Osteoblast (primary cell): ENCODE data around the gene BAD. TPM values are rescaled to one million over a fixed set of nuclear protein-coding genes. Genes with fewer than 3 reads are reported as not detected.

Experiments
- DNase-seq: peaks from one replicate; pipeline ENCODE4 v3.0.0; 2011; ENCODE audit warnings: low spot score, mixed read lengths; ENCODE audit not compliant: insufficient read length; ENCODE audit errors: missing footprints
- H2AFZ ChIP-seq: 2 replicates; pipeline ENCODE4 v1.6.0; 2011; ENCODE audit warnings: mild to moderate bottlenecking, low read length
- H3K27ac ChIP-seq: 2 replicates; pipeline ENCODE4 v1.5.1; 2011; ENCODE audit warnings: mild to moderate bottlenecking, low read depth, low read length, moderate library complexity
- H3K27me3 ChIP-seq: 2 replicates; pipeline ENCODE4 v1.6.0; 2012; ENCODE audit warnings: mild to moderate bottlenecking, control low read depth, inconsistent platforms, low read length, moderate library complexity; ENCODE audit not compliant: insufficient read depth
- H3K36me3 ChIP-seq: 2 replicates; pipeline ENCODE4 v1.5.1; 2011; ENCODE audit warnings: mild to moderate bottlenecking, low read length, control low read depth, moderate library complexity; ENCODE audit not compliant: insufficient read depth
- H3K4me1 ChIP-seq: 2 replicates; pipeline ENCODE4 v1.5.1; 2011; ENCODE audit warnings: mild to moderate bottlenecking, low read length, control low read depth, moderate library complexity; ENCODE audit not compliant: insufficient read depth
- H3K4me2 ChIP-seq: 2 replicates; pipeline ENCODE4 v1.6.0; 2011; ENCODE audit warnings: mild to moderate bottlenecking, low read length; ENCODE audit not compliant: insufficient read depth
- H3K4me3 ChIP-seq: fragments of 200-600 bp; sonication (generic); 3 replicates; pipeline ENCODE4 v1.5.1; 2012; ENCODE audit warnings: mild to moderate bottlenecking, low read length, inconsistent platforms; ENCODE audit not compliant: insufficient read depth
- H3K79me2 ChIP-seq: 2 replicates; pipeline ENCODE4 v1.6.0; 2012; ENCODE audit warnings: mild to moderate bottlenecking, low read length, control low read depth, inconsistent platforms; ENCODE audit not compliant: insufficient read depth
- H3K9me3 ChIP-seq: 2 replicates; pipeline ENCODE4 v1.5.1; 2011; ENCODE audit warnings: low read depth, low read length, control low read depth
- H4K20me1 ChIP-seq: 2 replicates; pipeline ENCODE4 v1.6.0; 2012; ENCODE audit warnings: mild to moderate bottlenecking, low read length, control low read depth; ENCODE audit not compliant: insufficient read depth
- total RNA-seq: library from RNA; depleted of rRNA; stranded (reverse); fragments of >200 nt; gene quantifications from 2 replicates; pipeline ENCODE4 v1.2.3, GENCODE V29; 2012
- TF ChIP-seq, protein P1 (sequence below): IDR thresholded peaks from 2 replicates; pipeline ENCODE4 v1.5.1; 2011; ENCODE audit warnings: mild to moderate bottlenecking, low read depth, low read length, moderate library complexity; ENCODE audit errors: extremely low read depth

The BAD gene
- total RNA-seq, 1 donor, result 70.9 TPM

DNA sequence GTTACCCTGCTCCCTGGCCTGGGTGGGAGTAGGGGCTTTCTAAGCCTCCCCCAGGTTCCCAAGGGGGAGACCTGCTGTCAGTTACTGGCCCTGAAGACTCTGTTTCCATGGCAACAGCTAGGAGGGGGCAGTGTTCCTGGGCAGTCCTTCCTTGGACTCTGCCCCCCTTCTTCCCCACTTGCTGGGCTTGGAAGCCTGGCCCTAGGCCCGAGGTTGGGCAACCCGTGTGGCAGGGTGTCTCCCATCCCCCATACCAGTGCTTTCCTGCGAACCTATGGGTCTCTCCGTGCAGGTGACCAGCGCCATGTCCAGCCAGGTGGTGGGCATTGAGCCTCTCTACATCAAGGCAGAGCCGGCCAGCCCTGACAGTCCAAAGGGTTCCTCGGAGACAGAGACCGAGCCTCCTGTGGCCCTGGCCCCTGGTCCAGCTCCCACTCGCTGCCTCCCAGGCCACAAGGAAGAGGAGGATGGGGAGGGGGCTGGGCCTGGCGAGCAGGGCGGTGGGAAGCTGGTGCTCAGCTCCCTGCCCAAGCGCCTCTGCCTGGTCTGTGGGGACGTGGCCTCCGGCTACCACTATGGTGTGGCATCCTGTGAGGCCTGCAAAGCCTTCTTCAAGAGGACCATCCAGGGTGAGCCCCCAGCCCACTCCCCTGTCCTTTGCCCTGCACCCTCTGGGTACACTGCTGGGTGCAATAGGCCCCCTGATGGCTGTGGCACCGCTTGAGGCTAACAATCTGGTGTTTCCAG lies 22.6 kb upstream of the BAD start:
- Histone ChIP-seq H4K20me1 (peaks cover 4% of the 10 kb centered on the region), H3K4me1 (peaks cover 15% of the 10 kb centered on the region), H3K79me2 (peaks cover 16% of the 10 kb centered on the region), H3K4me2 (peak overlapping the region; percentile 91), H2AFZ (no peak overlapping the region), H3K27me3 (no peaks in the 10 kb centered on the region), H3K27ac (peak overlapping the region; percentile 51), H3K4me3 (peak overlapping the region; percentile 82), H3K36me3 (no peaks in the 10 kb centered on the region), H3K9me3 (no peaks in the 10 kb centered on the region)
- TF ChIP-seq, protein P1, sequence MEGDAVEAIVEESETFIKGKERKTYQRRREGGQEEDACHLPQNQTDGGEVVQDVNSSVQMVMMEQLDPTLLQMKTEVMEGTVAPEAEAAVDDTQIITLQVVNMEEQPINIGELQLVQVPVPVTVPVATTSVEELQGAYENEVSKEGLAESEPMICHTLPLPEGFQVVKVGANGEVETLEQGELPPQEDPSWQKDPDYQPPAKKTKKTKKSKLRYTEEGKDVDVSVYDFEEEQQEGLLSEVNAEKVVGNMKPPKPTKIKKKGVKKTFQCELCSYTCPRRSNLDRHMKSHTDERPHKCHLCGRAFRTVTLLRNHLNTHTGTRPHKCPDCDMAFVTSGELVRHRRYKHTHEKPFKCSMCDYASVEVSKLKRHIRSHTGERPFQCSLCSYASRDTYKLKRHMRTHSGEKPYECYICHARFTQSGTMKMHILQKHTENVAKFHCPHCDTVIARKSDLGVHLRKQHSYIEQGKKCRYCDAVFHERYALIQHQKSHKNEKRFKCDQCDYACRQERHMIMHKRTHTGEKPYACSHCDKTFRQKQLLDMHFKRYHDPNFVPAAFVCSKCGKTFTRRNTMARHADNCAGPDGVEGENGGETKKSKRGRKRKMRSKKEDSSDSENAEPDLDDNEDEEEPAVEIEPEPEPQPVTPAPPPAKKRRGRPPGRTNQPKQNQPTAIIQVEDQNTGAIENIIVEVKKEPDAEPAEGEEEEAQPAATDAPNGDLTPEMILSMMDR, result no peak
- peak; percentile 78 for DNase-seq

DNA sequence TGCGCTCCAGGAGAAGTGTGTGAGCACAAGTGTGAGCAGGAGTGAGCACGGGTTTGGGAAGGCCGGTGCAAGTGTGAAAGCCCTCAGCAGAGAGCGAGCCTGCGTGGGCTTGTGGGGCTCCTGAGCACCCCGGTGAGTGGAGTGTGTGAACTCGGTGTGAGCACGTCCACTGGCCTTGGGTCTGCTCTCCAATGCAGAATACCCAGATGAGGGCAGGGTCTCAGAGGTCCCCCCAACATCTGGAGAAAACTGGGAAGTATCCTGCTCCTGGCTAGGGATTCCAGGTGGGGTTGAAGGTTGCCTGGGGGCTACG lies 22.1 kb upstream of the BAD start:
- peak overlapping the region; percentile 82 for H3K4me3 ChIP-seq
- DNase-seq, result no peak
- peaks cover 4% of the 10 kb centered on the region for H4K20me1 ChIP-seq
- H3K9me3 ChIP-seq, result no peaks in the 10 kb centered on the region
- H3K27ac ChIP-seq, result peak overlapping the region; percentile 51
- peak overlapping the region; percentile 72 for H2AFZ ChIP-seq
- H3K4me2 ChIP-seq, result peak overlapping the region; percentile 91
- no peaks in the 10 kb centered on the region for H3K27me3 ChIP-seq
- H3K4me1 ChIP-seq, result peaks cover 15% of the 10 kb centered on the region
- H3K36me3 ChIP-seq, result no peaks in the 10 kb centered on the region
- TF ChIP-seq, protein P1, result no peak
- peaks cover 16% of the 10 kb centered on the region for H3K79me2 ChIP-seq

DNA sequence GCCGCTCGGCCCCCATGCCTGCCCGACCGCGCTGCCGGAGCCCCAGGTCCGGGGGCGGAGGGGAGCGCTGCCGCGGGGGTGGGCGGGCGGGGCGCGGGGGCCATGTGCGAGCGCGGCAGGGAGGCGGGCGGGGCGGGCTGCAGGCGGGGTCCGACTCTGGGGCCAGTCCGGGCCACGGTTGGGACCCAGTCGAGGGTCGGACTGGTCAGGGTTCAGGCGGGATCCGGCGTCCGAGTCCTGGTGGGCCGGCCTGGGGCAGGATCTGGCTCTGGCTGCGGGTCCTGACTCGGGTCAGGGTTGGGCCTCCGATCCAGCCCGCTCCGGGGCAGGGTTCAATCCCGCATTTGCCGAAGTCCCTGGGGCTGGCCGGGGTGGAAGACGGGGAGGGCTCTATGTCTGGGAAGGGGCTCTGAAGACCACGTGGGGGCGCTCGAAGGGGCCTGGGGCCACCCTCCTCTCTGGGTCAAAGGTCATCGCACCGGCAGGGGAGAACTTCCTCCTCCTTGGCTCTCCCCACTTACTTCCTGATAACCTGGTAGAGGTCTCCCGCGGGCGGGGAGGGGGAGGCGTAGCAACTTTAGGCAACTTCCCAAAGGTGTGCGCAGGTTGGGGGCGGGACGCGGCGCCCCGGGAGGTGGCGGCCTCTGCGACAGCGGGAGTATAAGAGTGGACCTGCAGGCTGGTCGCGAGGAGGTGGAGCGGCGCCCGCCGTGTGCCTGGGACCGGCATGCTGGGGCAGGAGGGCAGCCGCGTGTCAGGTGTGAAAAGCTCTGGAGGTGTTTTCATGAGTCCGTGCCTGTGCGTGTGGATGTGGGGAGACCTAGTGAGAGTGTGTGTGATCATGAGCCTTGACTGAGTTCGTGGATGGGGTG lies 21.5 kb upstream of the BAD start:
- peak overlapping the region; percentile 51 for H3K27ac ChIP-seq

More for the DNA sequence above, 21.5 kb upstream of the BAD start:
- no peaks in the 10 kb centered on the region for H3K9me3 ChIP-seq
- H3K27me3 ChIP-seq, result peaks cover under 1% of the 10 kb centered on the region
- peaks cover 4% of the 10 kb centered on the region for H4K20me1 ChIP-seq
- DNase-seq, result peak; percentile 86
- H2AFZ ChIP-seq, result peak overlapping the region; percentile 72
- peak overlapping the region; percentile 82 for H3K4me3 ChIP-seq
- no peaks in the 10 kb centered on the region for H3K36me3 ChIP-seq
- TF ChIP-seq, protein P1, result peak; percentile 31
- H3K4me2 ChIP-seq, result peak overlapping the region; percentile 91
- H3K4me1 ChIP-seq, result peaks cover 15% of the 10 kb centered on the region
- peaks cover 14% of the 10 kb centered on the region for H3K79me2 ChIP-seq
